WI38 (cell line): ENCODE results near the gene HOXA9.

Source experiments
- H3K4me3 ChIP-seq: 2 replicates; pipeline ENCODE4 v1.5.1; 2011; ENCODE audit warnings: low read depth, mild to moderate bottlenecking, control low read depth, low read length
- TF ChIP-seq, protein P1 (sequence below): IDR thresholded peaks from 2 replicates; pipeline ENCODE4 v1.5.1; 2012; ENCODE audit warnings: low read depth, mild to moderate bottlenecking, control low read depth, low read length

The HOXA9 gene

GRCh38 chr7:27138472-27138871 is 26.9 kb downstream of the HOXA9 start:
- peak overlapping the region; percentile 50 for H3K4me3 ChIP-seq
- TF ChIP-seq, protein P1, sequence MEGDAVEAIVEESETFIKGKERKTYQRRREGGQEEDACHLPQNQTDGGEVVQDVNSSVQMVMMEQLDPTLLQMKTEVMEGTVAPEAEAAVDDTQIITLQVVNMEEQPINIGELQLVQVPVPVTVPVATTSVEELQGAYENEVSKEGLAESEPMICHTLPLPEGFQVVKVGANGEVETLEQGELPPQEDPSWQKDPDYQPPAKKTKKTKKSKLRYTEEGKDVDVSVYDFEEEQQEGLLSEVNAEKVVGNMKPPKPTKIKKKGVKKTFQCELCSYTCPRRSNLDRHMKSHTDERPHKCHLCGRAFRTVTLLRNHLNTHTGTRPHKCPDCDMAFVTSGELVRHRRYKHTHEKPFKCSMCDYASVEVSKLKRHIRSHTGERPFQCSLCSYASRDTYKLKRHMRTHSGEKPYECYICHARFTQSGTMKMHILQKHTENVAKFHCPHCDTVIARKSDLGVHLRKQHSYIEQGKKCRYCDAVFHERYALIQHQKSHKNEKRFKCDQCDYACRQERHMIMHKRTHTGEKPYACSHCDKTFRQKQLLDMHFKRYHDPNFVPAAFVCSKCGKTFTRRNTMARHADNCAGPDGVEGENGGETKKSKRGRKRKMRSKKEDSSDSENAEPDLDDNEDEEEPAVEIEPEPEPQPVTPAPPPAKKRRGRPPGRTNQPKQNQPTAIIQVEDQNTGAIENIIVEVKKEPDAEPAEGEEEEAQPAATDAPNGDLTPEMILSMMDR = no peak

DNA sequence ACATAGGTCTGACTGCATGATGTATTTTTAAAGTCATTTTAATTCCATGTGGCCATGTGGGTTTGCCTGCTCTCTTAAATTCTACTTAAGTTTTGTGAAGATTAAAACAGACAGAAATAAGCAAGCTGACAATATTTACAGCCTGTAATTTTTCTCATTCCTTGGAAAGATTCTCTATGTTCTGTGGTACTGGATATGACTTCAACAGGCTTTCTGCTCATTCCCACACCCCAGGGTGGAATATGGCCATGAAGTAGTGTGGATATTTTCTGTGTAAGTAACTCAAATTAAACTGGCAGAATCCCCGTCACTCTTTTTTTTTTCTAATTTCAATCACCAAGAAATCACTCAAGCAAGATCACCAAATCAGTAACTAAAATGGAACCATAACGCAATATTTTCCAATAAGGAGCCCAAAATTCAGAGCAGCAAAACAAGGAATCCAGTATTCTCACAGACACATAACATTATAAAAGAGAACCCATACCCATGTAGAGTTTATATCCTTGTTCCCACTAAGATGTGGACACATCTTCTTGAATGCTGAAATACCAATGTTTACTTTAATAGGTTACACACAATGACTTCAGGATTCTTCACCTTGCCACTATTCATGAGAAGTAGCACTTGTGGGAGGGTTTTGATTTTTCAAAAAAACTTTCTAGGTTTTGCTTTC is 27.6 kb downstream of the HOXA9 start:
- H3K4me3 ChIP-seq = no peak overlapping the region

GRCh38 chr7:27134392-27134791 is 30.9 kb downstream of the HOXA9 start:
- TF ChIP-seq, protein P1 = no peak
- no peak overlapping the region for H3K4me3 ChIP-seq

More for the DNA sequence above, 27.6 kb downstream of the HOXA9 start:
- TF ChIP-seq, protein P1 = no peak

DNA sequence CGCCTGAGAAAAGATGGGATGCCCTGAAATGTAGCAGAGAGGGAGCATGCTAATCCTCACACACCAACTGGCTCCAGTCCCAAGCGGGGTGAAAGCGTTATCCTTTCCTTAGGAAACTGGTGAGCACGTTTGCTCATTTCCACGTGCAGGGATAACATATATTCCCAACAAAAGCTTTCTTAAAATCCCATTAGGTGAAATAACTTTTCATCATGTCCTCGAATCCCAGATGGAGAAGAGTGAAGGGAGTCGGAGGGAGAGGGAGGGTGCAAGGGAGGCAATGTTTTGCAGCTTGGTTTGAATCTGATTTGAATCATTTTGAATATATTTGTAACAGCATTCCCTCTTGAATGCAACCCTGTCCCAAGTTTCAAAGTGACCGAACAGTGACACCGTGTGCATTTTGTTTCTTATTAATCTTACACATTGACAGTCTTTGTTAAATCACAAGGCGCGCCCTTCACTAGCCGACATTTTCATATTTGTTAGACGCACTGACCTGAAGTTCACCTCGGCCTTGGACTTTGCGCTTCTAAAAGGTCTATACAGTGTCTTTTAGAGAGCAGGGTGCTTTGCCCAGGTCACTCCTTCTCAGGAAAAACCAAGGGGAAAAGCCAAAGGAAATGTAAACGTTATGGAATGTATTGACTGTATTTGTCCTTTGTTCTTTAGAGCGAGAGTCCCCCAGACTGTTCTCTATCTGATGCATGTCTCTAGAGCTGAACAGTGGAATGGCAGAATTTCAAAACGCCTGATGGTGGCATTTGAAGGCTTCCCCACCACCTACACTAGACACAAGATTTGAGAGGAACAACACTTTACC is 31.7 kb downstream of the HOXA9 start:
- TF ChIP-seq, protein P1 = no peak
- H3K4me3 ChIP-seq = no peak overlapping the region

DNA sequence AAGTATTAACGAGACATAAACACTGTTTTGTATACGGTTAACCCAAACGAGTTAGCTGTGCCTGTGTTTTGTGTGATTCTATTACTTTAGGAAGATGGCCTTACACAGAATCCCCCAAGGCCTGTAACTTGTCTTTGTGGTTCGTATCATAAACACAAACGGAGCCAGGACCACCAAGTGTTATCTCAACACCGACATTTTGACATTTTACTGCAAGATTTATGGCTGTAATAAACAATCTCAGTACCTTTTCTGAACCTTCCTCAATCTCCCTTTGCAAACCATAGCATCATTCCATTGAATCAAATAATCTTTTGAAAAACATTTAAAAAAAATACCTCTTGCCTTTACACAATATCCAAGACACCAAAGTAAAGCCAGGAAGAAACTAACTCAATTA is 32.4 kb downstream of the HOXA9 start:
- H3K4me3 ChIP-seq = no peak overlapping the region
- TF ChIP-seq, protein P1 = no peak

DNA sequence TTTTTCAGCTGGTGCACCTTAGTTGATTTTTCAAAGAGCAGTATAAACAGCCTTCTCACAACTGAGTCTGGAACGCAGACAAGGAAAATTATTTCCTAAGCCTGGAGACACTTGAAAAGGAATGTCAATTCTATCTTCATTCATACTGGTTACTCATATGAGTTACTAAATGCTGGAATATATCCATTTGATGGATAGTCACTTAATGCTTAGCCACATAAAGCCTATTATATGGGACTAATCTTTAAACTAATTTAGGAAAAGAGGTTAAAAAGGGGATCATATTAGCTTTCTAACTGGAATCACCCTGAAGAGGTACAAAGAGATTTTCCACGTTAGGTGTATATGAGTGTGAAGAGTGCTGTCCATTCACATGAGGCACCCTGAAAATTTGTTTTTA is 33.1 kb downstream of the HOXA9 start:
- H3K4me3 ChIP-seq = no peak overlapping the region
- TF ChIP-seq, protein P1 = no peak

- peak overlapping the region; percentile 63 for H3K4me3 ChIP-seq
- TF ChIP-seq, protein P1 = no peak
Observed at GRCh38 chr7:27131390-27131819, 33.9 kb downstream of the HOXA9 start.
